A673 (cell line): ENCODE measurements around the gene MAP1S. TPM values are rescaled to one million over a fixed set of nuclear protein-coding genes. Genes with fewer than 3 reads are reported as not detected.
A peak's percentile ranks its signal among the peaks of the same experiment; 100 is the strongest.

ENCODE experiments used
- BruUV-seq: library from RNA; stranded (reverse); fragments of 400-500 nt; replicated peaks from 2 replicates; lab custom pipeline; 2021; lab: Mats Ljungman, UMichigan
- CTCF ChIA-PET: fragments of 300-600 bp; sonication (Branson Sonifier 250); formaldehyde crosslinking; loops from one replicate; lab custom pipeline; 2022; ENCODE audit warnings: antibody characterized with exemption; lab: Charles Lee
- POLR2A ChIA-PET: fragments of 300-600 bp; sonication (Branson Sonifier 250); formaldehyde crosslinking; loops from one replicate; lab custom pipeline; 2022; ENCODE audit warnings: antibody characterized with exemption; ENCODE audit not compliant: low non-redundant PET; lab: Charles Lee
- DNase-seq: peaks from one replicate; pipeline ENCODE4 v3.0.0-alpha.2; 2015; ENCODE audit warnings: low spot score
- H3K27ac ChIP-seq: fragments of 200-600 bp; sonication (generic); 2 replicates; pipeline ENCODE4 v1.5.1; 2016; ENCODE audit warnings: mixed run types, low read depth, mild to moderate bottlenecking, mixed read lengths, antibody characterized with exemption, low read length; ENCODE audit not compliant: poor library complexity, severe bottlenecking
- H3K27me3 ChIP-seq: fragments of 200-600 bp; sonication (generic); replicated peaks from 2 replicates; pipeline ENCODE4 v1.6.1; 2017; ENCODE audit warnings: mixed run types, low read depth, mild to moderate bottlenecking, mixed read lengths, antibody characterized with exemption, low read length; ENCODE audit not compliant: insufficient read depth, poor library complexity
- H3K36me3 ChIP-seq: fragments of 200-600 bp; sonication (generic); 2 replicates; pipeline ENCODE4 v1.6.1; 2016; ENCODE audit warnings: mixed run types, mild to moderate bottlenecking, mixed read lengths, antibody characterized with exemption, low read length; ENCODE audit not compliant: insufficient read depth, poor library complexity, severe bottlenecking
- H3K4me1 ChIP-seq: fragments of 200-600 bp; sonication (generic); 2 replicates; pipeline ENCODE4 v1.6.1; 2017; ENCODE audit warnings: mixed run types, mild to moderate bottlenecking, mixed read lengths, antibody characterized with exemption, low read length; ENCODE audit not compliant: insufficient read depth, poor library complexity, severe bottlenecking
- H3K4me3 ChIP-seq: fragments of 200-600 bp; sonication (generic); 2 replicates; pipeline ENCODE4 v1.5.1; 2016; ENCODE audit warnings: low read depth, mixed run types, mild to moderate bottlenecking, mixed read lengths, low read length; ENCODE audit not compliant: poor library complexity, severe bottlenecking
- H3K9me3 ChIP-seq: fragments of 200-600 bp; sonication (generic); 2 replicates; pipeline ENCODE4 v1.6.1; 2016; ENCODE audit warnings: mixed run types, low read depth, mild to moderate bottlenecking, mixed read lengths, antibody characterized with exemption, low read length; ENCODE audit not compliant: poor library complexity, severe bottlenecking
- CTCF ChIP-seq: fragments of 300-800, 200-600 bp; sonication (generic); conservative IDR thresholded peaks from 2 replicates; pipeline ENCODE4 v1.5.1; 2017; ENCODE audit warnings: low read depth, mild to moderate bottlenecking, antibody characterized with exemption, low read length, moderate library complexity, mixed read lengths
- EZH2 ChIP-seq: fragments of 200-600 bp; sonication (generic); IDR thresholded peaks from 2 replicates; pipeline ENCODE4 v1.6.1; 2017; ENCODE audit warnings: borderline replicate concordance, low read depth, mild to moderate bottlenecking, mixed read lengths, antibody characterized with exemption, low read length; ENCODE audit not compliant: poor library complexity, severe bottlenecking
- intact Hi-C: fragments of 100-400 bp; cut with micrococcal nuclease; formaldehyde crosslinking; loops from one replicate; pipeline ENCODE4 v1.10.0; 2022; ENCODE audit not compliant: unreplicated experiment
- total RNA-seq: library from RNA; stranded (reverse); gene quantifications from 2 replicates; pipeline ENCODE4 v1.2.3, GENCODE V29; 2021

Gene MAP1S
- total RNA-seq, 1 experiment from 2014 or later: 87.3 TPM

- BruUV-seq: no TSS peak
- Histone ChIP-seq H3K4me3 (no peak overlapping the region), H3K36me3 (no peaks in the 10 kb centered on the region), H3K27ac (no peak overlapping the region), H3K9me3 (no peaks in the 10 kb centered on the region), H3K27me3 (no peaks in the 10 kb centered on the region), H3K4me1 (peaks cover 8% of the 10 kb centered on the region)
- DNase-seq: no peak
- ChIA-PET CTCF (no interaction called here), POLR2A (no interaction called here)
- intact Hi-C loops: no loop called here
- TF ChIP-seq CTCF: no peak
- no peak for TF ChIP-seq EZH2
These were observed 41.9 kb downstream of the MAP1S start for GRCh38 chr19:17761148-17761547.

GRCh38 chr19:17762505-17763229 lies 43.4 kb downstream of the MAP1S start:
- intact Hi-C loops: no loop called here
- ChIA-PET CTCF (interaction anchor here (0.6 to 0.7 kb wide), 2 partner anchors 40 to 270 kb away, joined by 4 read pairs; no protein-coding TSS in a partner anchor), POLR2A (no interaction called here)
- no TSS peak for BruUV-seq
- Histone ChIP-seq H3K27ac (no peak overlapping the region), H3K27me3 (no peaks in the 10 kb centered on the region), H3K36me3 (no peaks in the 10 kb centered on the region), H3K9me3 (no peaks in the 10 kb centered on the region), H3K4me1 (peaks cover 4% of the 10 kb centered on the region), H3K4me3 (no peak overlapping the region)
- peak; percentile 87 for DNase-seq
- no peak for TF ChIP-seq EZH2
- no peak for TF ChIP-seq CTCF

GRCh38 chr19:17764348-17764747 lies 45.1 kb downstream of the MAP1S start:
- intact Hi-C loops: no loop called here
- Histone ChIP-seq H3K4me1 (peaks cover 4% of the 10 kb centered on the region), H3K27ac (no peak overlapping the region), H3K36me3 (no peaks in the 10 kb centered on the region), H3K9me3 (no peaks in the 10 kb centered on the region), H3K27me3 (no peaks in the 10 kb centered on the region), H3K4me3 (no peak overlapping the region)
- DNase-seq: no peak
- ChIA-PET POLR2A (no interaction called here), CTCF (no interaction called here)
- BruUV-seq: no TSS peak
- TF ChIP-seq EZH2 (no peak), CTCF (no peak)
